Stimulated activated CD8-positive, alpha-beta memory T cell treated with anti-CD3 and anti-CD28 coated beads, Interleukin-12 subunit alpha, Interleukin-12 subunit beta, amount 100 ng/mL, for 24 hours (primary cell): Measurements from ENCODE around the gene TYW1.
"Not testable (repeated sequence)": the region's sequence is repeated elsewhere in the genome, so short reads cannot be mapped to it uniquely, and the experiment has no call there.

Experiments used
- DNase-seq: peaks from one replicate; pipeline ENCODE4 v3.0.0-alpha.2; 2020; ENCODE audit errors: extremely low read depth

Gene TYW1

GRCh38 chr7:66996444-66997191 lies at the start of gene TYW1:
Gene TYW1, plus strand, starts transcription at chr7:66996833. Its CDS starts 146 bp downstream, at chr7:66996979.
- peak; percentile 86 for DNase-seq

GRCh38 chr7:66948480-66949109 lies 48.0 kb upstream of the TYW1 start:
- no peak for DNase-seq

GRCh38 chr7:66950311-66950710 lies 46.3 kb upstream of the TYW1 start:
- DNase-seq: no peak

- DNase-seq: no peak
These were observed 45.9 kb upstream of the TYW1 start for GRCh38 chr7:66950763-66951162.

GRCh38 chr7:66952343-66953043 lies 44.1 kb upstream of the TYW1 start:
- DNase-seq: no peak

GRCh38 chr7:66953044-66953427 lies 43.6 kb upstream of the TYW1 start:
- DNase-seq: no peak

- DNase-seq: no peak
These were observed 38.9 kb upstream of the TYW1 start for GRCh38 chr7:66957595-66958290.

- DNase-seq: no peak
These were observed 37.9 kb upstream of the TYW1 start for GRCh38 chr7:66958538-66959350.

- no peak for DNase-seq
These were observed 36.4 kb upstream of the TYW1 start for GRCh38 chr7:66960192-66960591.

GRCh38 chr7:66961096-66961495 lies 35.5 kb upstream of the TYW1 start:
- DNase-seq: no peak

- DNase-seq: no peak
These were observed 32.2 kb upstream of the TYW1 start for GRCh38 chr7:66964411-66964810.

GRCh38 chr7:66967029-66967428 lies 29.6 kb upstream of the TYW1 start:
- no peak for DNase-seq

- DNase-seq: not testable (repeated sequence)
These were observed 27.6 kb upstream of the TYW1 start for GRCh38 chr7:66969001-66969400.

- DNase-seq: no peak
These were observed 26.3 kb upstream of the TYW1 start for GRCh38 chr7:66970310-66970709.

- no peak for DNase-seq
These were observed 21.5 kb upstream of the TYW1 start for GRCh38 chr7:66974986-66975590.

GRCh38 chr7:66978312-66978711 lies 18.3 kb upstream of the TYW1 start:
- not testable (repeated sequence) for DNase-seq

GRCh38 chr7:66979013-66979412 lies 17.6 kb upstream of the TYW1 start:
- not testable (repeated sequence) for DNase-seq

- not testable (repeated sequence) for DNase-seq
These were observed 16.3 kb upstream of the TYW1 start for GRCh38 chr7:66980336-66980735.

GRCh38 chr7:66989552-66989951 lies 7.1 kb upstream of the TYW1 start:
- not testable (repeated sequence) for DNase-seq

GRCh38 chr7:66994051-66994450 lies 2.6 kb upstream of the TYW1 start:
- not testable (repeated sequence) for DNase-seq

GRCh38 chr7:66994691-66995049 lies 2.0 kb upstream of the TYW1 start:
- not testable (repeated sequence) for DNase-seq
